A204.1 (cell line): ENCODE results near the gene DEFB108B.
"Not testable (repeated sequence)": the region's sequence is repeated elsewhere in the genome, so short reads cannot be mapped to it uniquely, and the experiment has no call there.

Experiments used
- FAIRE-seq: peaks from 2 replicates; lab custom pipeline; 2012; peaks lifted over from hg19 to GRCh38; lab: Jason Lieb, UNC

The DEFB108B gene, protein sequence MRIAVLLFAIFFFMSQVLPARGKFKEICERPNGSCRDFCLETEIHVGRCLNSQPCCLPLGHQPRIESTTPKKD

DNA sequence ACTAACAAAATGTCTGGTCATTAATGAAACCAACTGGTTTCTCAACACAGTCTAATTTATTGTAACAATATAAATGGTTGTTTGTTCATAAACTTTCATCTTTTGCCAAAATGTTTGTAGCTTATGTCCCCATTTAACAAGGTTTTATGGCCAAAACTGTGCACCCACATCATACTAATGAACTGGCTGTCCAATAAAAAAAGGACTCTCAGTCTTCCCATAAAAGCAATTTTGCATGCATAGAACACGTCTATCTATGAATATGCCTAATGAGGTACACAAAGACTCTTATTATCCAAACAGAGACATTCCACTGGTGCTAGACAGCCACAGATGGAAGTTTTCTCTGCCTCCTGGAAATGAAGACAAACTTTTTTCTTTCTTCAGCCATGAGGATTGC, at the start of gene DEFB108B:
DEFB108B (plus strand) TSS at position 390 of the 400 bp plus-strand sequence; CDS start at position 390, 0 bp downstream.
- FAIRE-seq = not testable (repeated sequence)

DNA sequence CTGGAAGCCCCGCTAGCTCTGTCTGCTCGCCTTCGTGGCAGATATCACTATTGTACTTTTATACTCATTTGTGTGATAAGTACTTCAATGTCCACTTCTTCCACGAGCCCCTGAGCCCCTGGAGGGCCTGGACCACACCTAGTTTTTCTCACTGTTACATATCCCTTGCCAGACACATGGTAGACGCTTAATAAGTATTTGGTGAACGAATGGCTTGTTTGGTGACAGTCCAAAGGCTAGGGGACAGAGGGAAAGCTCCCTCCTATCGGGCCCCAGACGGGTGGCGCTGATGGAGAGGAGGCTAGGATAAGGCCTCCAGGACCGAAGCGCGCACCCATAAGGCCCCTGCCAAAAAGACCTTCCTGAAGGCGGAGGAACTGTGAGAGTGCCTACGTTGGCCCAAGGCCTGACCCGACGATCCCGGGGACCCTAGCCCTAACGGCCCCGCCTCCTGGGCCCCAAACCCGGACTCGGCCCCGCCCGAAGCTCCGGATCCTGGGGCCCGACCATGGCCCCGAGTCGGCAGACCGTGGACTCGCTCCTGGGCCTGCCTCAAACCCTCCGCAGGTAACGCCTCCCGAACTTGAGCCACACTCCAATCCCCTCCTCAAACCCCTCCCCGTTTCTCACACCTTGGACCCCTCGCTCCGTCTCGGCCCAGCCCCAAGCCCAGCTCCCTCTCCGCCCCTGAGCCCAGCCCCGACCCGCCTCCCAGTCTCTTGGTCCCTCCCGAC, 46.7 kb upstream of the DEFB108B start:
- FAIRE-seq = not testable (repeated sequence)

DNA sequence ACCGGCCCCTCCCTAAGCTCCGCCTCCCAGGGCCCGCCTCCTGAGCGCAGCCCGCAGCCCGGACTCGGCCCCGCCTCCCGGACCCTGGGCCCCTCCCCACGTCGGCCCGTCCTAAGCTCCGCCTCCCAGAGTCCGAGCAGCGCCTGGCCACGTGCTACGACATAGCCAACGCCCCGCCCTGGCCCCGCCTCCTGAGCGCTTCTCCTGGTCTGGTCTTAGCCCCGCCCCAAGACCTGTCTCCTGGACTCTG, 46.2 kb upstream of the DEFB108B start:
- peak; percentile 94 for FAIRE-seq

DNA sequence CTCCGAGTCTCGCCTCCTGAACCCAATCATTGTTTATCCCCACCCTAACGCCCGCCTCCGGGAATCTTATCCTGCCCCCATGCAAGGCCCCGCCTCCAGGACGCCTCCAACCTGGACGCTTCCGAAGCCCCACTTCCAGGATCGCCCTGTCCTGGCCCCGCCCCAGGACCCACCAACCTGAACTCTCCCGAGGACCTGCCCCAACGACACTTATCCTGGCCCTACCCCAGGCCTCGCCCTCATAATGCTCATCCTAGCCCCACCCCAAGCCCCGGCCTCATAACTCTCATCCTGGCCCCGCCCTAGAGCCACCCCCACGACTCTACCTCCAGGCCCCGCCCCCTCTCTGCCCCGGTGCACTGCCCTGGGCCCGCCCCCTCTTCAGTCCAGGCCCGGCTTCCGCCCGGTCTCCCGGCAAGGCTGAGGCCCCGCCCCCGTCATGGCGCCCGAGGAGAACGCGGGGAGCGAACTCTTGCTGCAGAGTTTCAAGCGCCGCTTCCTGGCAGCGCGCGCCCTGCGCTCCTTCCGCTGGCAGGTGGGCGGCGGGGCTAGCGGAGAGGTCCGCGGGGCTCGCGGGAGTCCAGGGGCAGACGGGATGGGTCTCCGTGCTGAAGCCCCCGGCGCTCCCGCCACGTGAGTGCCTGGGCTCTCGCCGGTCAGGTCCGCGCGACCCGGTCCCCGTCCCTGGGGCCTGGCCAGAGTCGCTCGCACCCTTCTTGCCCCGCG, 45.7 kb upstream of the DEFB108B start:
- FAIRE-seq = no peak

DNA sequence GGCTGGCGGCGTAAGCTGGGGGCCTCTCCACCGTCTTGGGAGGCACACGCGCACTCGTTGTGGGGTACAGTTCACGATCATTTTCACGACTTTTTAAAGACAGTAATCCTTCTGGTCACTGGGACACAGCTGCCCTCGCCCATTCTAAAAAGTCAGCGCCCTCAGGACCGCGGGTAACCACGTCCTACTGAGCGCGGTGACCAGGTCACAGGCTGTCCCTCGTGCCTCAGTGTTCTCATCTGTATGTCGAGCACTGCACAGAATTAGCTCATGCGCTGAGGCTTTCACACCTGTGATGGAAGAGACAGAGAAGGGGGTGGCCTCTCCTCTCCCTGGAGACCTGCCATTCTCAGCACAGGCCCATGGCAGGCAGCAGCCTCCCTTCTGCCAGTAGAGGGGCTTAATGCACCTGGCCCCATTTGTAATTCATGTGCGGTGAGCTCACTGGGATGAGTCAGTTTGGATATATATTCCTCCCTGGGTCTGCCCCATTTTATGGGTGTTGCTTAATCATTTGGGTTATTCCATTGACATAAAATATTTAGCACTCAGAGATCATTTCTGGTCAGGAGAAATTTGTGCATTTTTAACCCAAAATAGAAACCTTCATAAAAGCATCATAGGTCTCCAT, 45.1 kb upstream of the DEFB108B start:
- not testable (repeated sequence) for FAIRE-seq

DNA sequence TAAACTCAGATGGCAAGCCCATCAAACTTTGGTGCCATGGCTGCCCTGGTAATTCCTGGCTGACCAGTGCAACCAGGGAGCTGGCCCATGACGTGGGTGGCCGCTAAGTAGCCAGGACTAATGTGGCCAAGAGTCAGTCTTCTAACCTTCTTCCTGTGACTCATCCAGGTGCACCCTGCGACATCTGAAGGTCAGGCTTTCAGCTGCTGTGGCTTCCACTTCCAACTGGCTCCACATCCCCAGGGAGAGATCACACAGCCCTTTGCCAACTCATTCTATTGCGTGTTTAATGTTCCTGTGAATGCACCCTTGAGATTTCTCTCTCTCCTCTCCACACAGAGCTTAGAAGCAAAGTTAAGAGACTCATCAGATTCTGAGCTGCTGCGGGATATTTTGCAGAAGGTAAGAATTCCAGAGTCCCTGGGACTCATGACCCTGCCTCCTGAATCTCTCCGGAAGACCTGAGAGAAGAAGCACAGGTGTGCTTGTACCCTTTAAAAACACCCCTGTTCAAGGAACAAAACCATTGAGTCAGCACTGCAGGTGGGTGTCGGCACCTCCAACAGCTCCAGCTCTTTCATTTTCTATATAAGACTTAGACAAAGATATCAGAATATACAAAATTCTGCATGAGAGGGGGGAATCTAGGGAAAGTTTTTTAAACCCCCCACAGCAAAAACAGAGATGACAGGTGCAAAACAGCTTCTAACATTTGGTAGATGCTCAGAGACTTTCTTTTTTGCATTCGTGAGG, 43.4 kb upstream of the DEFB108B start:
- FAIRE-seq = not testable (repeated sequence)

DNA sequence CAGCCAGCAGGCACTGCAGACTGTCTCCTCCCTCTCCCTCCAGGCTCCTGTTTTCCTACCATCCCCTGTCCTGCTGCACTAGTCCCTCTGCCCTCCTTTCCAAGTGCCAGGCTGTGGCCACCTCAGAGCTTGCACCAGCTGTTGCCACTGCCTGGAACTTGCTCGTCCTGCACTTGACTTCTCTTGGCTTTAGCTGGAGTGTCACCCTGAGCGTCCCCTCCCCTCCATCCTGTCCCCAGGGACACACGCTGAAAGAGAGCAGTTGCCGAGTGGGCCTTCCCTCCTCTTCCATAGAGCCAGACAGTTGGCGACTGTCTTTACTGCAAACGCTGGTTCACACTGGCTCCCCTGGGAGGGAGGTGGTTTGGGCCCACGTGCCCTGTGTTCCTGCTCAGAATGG, 41.9 kb upstream of the DEFB108B start:
- not testable (repeated sequence) for FAIRE-seq

DNA sequence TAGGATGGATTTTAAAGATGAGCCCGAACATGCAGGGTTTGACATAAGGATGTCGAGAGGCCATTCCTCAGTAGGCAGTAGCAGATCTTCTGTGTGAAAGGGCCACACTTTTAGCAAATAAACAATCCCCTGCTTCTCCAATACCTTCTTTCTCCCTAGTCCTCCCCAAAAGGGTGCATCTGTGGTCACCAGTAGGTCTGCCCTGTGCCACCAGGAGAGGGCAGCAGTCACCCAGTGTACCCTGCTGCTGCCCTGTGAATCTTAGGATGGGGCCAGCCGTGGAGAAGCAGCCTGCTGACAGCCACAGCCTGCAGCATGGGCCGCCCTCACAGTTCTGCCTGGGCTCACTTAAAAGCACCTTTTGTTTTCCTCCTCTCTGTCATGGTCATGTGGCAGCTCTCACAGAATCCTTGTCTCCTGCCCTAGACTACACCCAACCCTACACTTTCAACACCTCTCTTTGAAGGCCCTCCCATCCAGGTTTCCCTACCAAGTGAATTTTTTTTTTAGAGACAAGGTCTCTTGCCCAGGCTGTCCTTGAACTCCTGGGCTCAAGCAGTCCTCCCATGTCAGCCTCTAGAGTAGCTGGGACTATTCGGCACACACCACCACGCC, 40.3 kb upstream of the DEFB108B start:
- not testable (repeated sequence) for FAIRE-seq

DNA sequence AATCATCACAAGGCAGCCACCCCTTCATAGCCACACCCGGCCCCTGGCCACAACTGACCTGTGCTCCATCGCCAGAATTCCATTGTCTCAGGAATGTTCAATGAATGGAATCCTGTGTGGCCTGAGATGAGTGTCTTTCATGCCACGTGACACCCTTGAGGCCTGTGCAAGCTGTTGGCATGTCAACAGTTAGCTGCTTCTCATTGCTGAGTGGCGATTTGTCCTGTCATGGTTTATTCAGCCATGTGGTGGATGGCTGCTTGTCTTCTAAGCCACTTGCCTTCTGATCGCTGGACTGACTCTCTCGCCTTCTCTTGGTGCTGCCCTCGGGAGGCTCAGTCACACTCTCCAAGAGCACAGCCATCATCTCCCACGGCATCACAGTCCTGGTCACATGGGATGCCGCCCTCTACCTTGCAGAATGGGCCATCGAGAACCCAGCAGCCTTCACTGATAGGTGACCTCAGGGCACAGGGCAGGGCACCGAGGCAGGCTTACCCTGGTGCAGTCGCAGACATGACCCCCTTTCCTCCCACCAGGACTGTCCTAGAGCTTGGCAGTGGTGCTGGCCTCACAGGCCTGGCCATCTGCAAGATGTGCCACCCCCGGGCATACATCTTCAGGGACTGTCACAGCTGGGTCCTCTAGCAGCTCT, 38.5 kb upstream of the DEFB108B start:
- FAIRE-seq = not testable (repeated sequence)

DNA sequence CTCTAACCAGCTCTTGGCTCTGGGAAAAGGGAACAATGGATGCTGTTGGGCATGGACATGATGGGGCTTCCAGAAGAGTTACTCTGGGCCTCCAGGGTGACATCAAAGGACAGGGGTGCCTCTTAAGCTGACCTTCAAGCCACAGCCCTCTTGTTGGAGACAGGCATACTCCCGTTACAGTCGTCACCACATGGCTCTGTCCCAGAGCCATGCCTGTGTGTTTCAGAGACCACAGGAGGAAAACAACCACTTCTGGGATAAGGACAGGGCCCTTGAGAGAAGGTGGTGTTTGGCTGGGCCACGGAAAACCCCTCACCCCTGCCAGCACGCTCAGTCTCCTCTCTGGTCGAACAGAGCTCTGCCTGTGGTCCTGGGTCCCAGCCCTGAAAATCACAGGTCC, 37.8 kb upstream of the DEFB108B start:
- not testable (repeated sequence) for FAIRE-seq

DNA sequence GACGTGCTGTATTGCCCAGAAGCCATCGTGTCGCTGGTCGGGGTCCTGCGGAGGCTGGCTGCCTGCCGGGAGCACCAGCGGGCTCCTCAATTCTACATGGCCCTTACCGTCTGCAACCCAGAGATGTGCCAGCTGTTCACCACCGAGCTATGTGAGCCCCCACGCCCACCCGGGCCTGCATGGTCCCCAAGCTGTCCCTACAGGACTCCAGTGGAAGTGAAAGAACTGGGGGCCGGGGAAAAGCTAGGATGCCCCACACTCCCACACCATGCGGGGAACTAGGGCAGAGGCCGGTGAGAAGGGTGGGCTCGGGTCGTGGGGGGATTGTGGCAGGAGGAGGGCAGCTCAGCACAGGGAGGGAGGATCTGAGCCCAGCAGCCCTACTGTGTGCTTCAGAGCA, 37.0 kb upstream of the DEFB108B start:
- FAIRE-seq = not testable (repeated sequence)

DNA sequence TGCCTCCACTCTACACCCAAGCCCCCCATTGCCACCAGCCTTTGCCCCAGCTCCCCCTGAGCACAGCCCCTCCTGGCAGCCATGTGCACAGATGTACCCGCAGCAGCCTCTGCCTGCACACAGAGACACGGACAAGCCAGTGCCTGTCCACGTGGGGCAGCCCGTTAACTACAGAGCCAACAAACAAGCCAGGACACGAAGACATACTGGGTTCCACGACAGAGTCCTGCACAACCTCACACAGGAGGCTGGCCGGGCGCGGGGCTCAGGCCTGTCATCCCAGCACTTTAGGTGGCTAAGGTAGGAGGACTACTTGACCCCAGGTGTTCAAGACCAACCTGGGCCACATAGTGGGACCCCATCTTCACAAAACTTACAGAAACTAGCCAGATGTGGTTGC, 36.2 kb upstream of the DEFB108B start:
- FAIRE-seq = not testable (repeated sequence)

DNA sequence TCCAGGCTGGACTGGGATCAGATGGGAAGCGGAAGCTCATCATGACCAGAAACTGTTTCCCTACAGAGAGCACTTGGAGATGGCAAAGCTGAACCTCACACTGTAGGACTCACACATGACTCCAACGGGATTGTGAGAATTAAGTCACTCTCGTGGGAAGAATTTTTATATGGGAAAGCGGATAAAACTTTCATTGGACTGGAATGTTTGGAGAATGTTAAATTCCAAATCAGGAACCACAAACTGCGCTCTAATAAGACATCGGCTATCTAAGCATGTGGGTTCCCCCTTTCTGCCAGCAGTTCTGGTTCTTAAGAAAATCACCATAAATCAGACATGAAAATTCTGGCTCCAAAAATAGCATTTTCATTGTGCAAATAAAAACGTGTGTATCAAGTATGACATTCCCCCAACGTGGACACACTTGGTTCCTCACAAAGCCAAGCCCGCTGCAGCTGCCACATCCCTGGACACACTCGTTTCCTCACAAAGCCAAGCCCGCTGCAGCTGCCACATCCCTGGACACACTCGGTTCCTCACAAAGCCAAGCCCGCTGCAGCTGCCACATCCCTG, 33.4 kb upstream of the DEFB108B start:
- FAIRE-seq = not testable (repeated sequence)

DNA sequence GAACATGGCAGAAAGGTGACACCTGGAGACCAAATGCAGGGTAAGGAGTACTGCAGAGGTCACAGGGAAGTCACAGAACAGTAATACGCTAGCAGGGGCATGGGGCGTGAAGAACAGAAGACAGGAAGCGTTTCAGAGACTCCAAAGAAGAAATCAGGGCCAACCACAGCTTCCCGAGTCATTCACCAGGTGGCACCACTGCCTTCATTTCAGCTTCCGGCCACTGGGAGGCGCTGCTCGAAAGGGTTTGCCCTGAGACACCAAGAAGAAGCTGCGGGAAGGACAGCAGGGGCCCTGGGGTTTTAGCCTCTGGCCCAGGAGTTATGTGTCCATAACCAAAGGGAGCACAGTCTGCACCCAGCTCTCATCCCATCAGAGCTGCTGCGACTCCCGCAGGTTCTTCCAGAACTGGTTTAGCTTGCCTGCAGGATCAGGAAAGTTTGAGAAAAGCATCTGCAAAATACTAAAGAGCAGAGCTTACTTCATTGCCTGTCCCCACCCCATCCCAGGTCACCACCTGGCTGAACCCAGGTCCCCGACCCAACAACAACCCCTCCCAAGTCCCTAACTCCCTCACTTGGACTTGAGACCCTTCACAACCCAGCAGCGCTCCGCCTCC, 32.6 kb upstream of the DEFB108B start:
- FAIRE-seq = not testable (repeated sequence)

DNA sequence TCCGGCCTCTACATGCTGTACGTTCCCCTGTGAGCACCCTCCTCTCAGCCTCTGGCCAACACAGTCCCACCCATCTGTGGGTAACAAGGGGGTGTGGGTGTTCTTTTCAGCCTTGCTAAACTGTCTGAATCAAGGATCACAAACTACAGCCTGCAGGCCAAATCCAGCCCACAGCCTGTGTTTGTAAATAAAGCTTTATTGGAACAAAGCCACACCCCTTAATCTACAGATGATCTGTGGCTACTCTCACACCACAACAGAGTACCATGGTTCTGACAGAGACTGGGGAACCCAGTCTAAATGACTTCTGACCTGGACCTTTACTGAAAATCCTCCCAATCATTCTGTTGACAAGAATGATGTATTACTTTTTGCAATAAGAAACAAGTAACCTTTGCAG, 32.0 kb upstream of the DEFB108B start:
- FAIRE-seq = not testable (repeated sequence)

DNA sequence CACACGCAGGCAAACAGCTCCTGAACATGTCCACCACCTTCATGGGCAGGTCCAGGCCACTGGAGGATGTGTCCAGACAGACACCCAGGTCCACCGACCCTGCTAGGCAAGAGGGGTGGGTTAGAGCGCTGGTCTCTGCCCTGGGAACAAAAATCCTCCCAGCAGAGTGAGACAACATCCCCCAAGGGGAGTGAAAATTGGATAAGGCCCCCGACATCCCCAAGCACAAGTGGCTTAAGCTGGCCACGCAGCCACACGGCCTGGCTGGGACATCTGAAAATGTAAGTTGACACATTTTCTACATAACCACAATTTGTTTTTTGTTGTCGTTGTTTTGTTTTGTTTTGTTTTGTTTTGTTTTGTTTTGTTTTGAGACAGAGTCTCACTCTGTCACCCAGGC, 30.1 kb upstream of the DEFB108B start:
- not testable (repeated sequence) for FAIRE-seq

DNA sequence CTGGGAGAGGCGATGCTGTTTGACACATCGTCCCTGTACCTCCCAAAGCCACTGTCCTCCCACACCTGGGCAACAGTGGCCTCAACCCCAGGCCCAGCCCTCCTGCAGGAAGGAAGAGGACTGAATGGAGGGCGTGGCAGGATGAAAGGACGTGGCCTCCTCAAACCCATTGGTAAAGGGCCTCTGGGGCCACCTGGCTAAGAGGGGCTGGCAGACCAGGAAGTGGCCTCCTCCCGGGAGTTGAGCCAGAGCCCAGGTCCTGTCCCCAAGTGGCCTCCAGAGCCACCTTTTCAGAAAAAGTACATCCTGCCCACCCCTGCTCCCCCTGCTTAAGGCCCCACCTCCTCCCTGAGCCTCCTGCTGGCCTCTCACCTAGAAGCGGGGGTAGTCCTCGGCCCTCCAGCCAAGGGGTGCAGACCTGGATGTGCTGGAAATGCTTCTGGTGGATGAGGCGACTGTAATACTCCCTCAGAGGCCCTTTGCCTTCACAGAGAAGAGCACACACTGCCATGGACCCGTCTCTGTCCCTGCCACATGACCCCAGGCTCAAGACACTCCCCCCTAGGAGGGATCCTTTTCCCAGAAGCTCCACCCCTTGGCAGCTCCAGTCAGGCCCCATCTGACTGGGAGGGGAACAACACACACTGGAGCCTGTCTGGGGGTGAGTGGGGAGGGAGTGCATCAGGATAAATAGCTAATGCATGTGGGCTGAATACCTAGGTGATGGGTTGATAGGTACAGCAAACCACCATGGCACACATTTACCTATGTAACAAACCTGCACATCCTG, 28.6 kb upstream of the DEFB108B start:
- FAIRE-seq = not testable (repeated sequence)

DNA sequence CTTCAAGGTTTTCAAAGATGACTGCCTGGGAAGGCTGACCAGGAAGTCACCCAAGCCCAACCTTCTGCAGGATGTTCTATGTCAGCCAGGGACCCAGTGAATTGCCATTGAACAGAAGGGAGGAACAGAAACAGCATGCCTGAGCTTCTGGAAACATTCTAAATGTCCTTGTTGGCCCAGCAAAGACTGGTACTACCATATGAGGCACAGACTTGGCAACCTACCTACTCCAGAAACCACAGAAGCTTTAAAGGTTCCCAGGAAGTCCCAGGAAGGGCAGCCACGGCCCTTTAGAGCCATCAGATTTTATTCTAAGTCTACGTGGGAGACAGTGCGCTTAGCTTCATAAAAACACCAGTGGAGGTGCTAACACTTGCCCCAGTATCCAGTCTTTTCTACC, 20.5 kb upstream of the DEFB108B start:
- FAIRE-seq = not testable (repeated sequence)

DNA sequence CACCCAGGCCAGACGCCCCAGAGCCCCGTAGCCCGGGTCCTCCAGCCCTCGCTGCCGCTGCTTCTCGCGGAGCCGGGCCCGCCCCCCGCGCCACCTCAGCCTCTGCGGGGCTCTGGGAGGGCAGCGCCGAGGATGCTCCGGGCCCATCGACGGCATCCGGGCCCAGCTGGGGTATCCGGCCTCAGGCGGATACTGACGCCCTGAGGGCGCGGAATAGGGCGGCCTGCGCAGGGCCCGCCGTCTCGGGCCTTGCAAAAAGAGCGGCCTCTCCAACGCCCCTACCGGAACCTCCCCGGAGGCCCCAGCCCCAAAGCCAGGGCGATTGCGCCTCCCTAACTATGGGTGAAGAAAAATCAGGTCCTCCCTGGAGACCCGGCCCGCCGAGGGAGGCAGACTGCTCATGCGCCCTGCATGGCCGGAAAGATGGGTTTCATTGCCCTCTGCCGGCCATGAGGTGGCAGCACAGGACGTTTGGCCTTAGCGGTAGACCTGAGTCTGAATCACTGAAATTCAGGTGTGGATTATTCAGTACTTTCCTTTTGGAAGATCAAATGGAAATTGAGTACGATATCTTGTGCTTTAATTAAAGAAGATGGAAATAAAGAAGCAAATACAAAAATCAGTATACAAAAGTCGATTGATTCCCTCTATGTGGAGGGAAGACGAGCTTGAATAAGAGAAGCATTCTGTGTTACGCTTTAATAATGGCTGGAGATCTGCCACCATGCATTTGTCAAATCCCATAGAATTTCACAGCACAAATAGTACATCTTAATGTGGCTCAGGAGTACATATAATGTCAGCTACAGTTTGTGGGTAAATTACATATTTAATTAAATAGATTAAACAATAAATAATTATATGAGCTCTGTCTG, 19.3 kb upstream of the DEFB108B start:
- FAIRE-seq = peak; percentile 79
